Measurements from ENCODE around the gene THBS2. TPM values are rescaled to one million over a fixed set of nuclear protein-coding genes. Genes with fewer than 3 reads are reported as not detected.

THBS2 gene
- total RNA-seq, 1 donor from 2014 or later = 4.2 TPM

GRCh38 chr6:169207482-169207881 is 46.2 kb downstream of the THBS2 start:
- DNase-seq (ENCODE audit: extremely low spot score, unreplicated experiment) = no peak
- Mint-ChIP-seq H3K36me3 (no peaks in the 10 kb centered on the region), H3K4me3 (no peak overlapping the region), H3K4me1 (ENCODE audit: unreplicated experiment) (no peaks in the 10 kb centered on the region), H3K9me3 (peaks cover 6% of the 10 kb centered on the region), H3K27ac (no peak overlapping the region), H3K27me3 (peaks cover under 1% of the 10 kb centered on the region)
- TF ChIP-seq CTCF (conservative IDR thresholded peaks at IDR 0.05) = no peak

GRCh38 chr6:169205176-169206160 is 48.2 kb downstream of the THBS2 start:
- peaks cover 6% of the 10 kb centered on the region for H3K9me3 Mint-ChIP-seq

GRCh38 chr6:169204167-169204566 is 49.5 kb downstream of the THBS2 start:
- DNase-seq (ENCODE audit: extremely low spot score, unreplicated experiment) = no peak
- no peak for TF ChIP-seq CTCF (conservative IDR thresholded peaks at IDR 0.05)
- Mint-ChIP-seq H3K9me3 (peaks cover 6% of the 10 kb centered on the region), H3K27ac (no peak overlapping the region), H3K36me3 (no peaks in the 10 kb centered on the region), H3K27me3 (peaks cover 5% of the 10 kb centered on the region), H3K4me1 (ENCODE audit: unreplicated experiment) (no peaks in the 10 kb centered on the region), H3K4me3 (no peak overlapping the region)

More at GRCh38 chr6:169205176-169206160, 48.2 kb downstream of the THBS2 start:
- Mint-ChIP-seq H3K4me1 (ENCODE audit: unreplicated experiment) (no peaks in the 10 kb centered on the region), H3K27me3 (peaks cover 5% of the 10 kb centered on the region), H3K4me3 (no peak overlapping the region), H3K27ac (no peak overlapping the region), H3K36me3 (no peaks in the 10 kb centered on the region)
- DNase-seq (ENCODE audit: extremely low spot score, unreplicated experiment) = no peak
- no peak for TF ChIP-seq CTCF (conservative IDR thresholded peaks at IDR 0.05)

GRCh38 chr6:169201985-169202384 is 51.7 kb downstream of the THBS2 start:
- H3K4me3 Mint-ChIP-seq = no peak overlapping the region

GRCh38 chr6:169200893-169201514 is 52.6 kb downstream of the THBS2 start:
- Mint-ChIP-seq H3K4me1 (ENCODE audit: unreplicated experiment) (no peaks in the 10 kb centered on the region), H3K27ac (no peak overlapping the region), H3K27me3 (peaks cover 5% of the 10 kb centered on the region), H3K36me3 (no peaks in the 10 kb centered on the region), H3K9me3 (no peaks in the 10 kb centered on the region), H3K4me3 (no peak overlapping the region)
- DNase-seq (ENCODE audit: extremely low spot score, unreplicated experiment) = no peak
- no peak for TF ChIP-seq CTCF (conservative IDR thresholded peaks at IDR 0.05)

More at GRCh38 chr6:169201985-169202384, 51.7 kb downstream of the THBS2 start:
- no peaks in the 10 kb centered on the region for H3K4me1 Mint-ChIP-seq (ENCODE audit: unreplicated experiment)
- TF ChIP-seq CTCF (conservative IDR thresholded peaks at IDR 0.05) = no peak
- H3K9me3 Mint-ChIP-seq = no peaks in the 10 kb centered on the region
- DNase-seq (ENCODE audit: extremely low spot score, unreplicated experiment) = no peak
- H3K27ac Mint-ChIP-seq = no peak overlapping the region
- H3K36me3 Mint-ChIP-seq = no peaks in the 10 kb centered on the region
- H3K27me3 Mint-ChIP-seq = peaks cover 5% of the 10 kb centered on the region

All from type B pancreatic cell (in vitro differentiated cells).